Naive thymus-derived CD4-positive, alpha-beta T cell (primary cell): ENCODE measurements around the gene FNTB. TPM values are rescaled to one million over a fixed set of nuclear protein-coding genes. Genes with fewer than 3 reads are reported as not detected.
A peak's percentile ranks its signal among the peaks of the same experiment; 100 is the strongest.

Source experiments
- ATAC-seq: fragments of 150-1000 bp; cut with Tn5 transposase; 2 replicates; pipeline ENCODE4 v1.10.0; 2021; ENCODE audit warnings: mild to moderate bottlenecking, moderate library complexity
- CTCF ChIA-PET: fragments of 350-600 bp; sonication (Branson Sonifier 250); formaldehyde crosslinking; loops from one replicate; lab custom pipeline; 2021; ENCODE audit warnings: antibody characterized with exemption; lab: Charles Lee
- POLR2A ChIA-PET: fragments of 350-600 bp; sonication (Branson Sonifier 250); formaldehyde crosslinking; loops from one replicate; lab custom pipeline; 2021; ENCODE audit warnings: antibody characterized with exemption, inconsistent platforms; lab: Charles Lee
- DNase-seq, 9 donors: peaks; one replicate each; pipeline versions ENCODE4 v3.0.0 to v3.0.0-alpha.2; 2020 to 2022; ENCODE audit warnings: mixed read lengths in 1 of 9
- H3K27ac ChIP-seq: one replicate; pipeline ENCODE4 v1.7.0; 2013; ENCODE audit warnings: mild to moderate bottlenecking, low read depth, low read length, moderate library complexity
- H3K27me3 ChIP-seq, 2 donors: one replicate each; pipeline ENCODE4 v1.7.0; 2013; ENCODE audit warnings: low read length in 2 of 2, mild to moderate bottlenecking in 2 of 2, moderate library complexity in 2 of 2; ENCODE audit not compliant: control insufficient read depth in 2 of 2, insufficient read depth in 2 of 2
- H3K36me3 ChIP-seq, 3 experiments: 1 replicate in 2 of 3; 2 replicates in 1 of 3; pipeline ENCODE4 v1.7.0; 2013; ENCODE audit warnings: low read length in 3 of 3, mild to moderate bottlenecking in 3 of 3, moderate library complexity in 1 of 3; ENCODE audit not compliant: insufficient read depth in 3 of 3, control insufficient read depth in 2 of 3
- H3K4me1 ChIP-seq, 2 donors: one replicate each; pipeline ENCODE4 v1.7.0; 2013; ENCODE audit warnings: low read length in 2 of 2, mild to moderate bottlenecking in 2 of 2, moderate library complexity in 1 of 2; ENCODE audit not compliant: control insufficient read depth in 2 of 2, insufficient read depth in 2 of 2
- H3K4me3 ChIP-seq: 2 replicates; pipeline ENCODE4 v1.7.0; 2013; ENCODE audit warnings: mild to moderate bottlenecking, low read length
- H3K9me3 ChIP-seq, 3 experiments: 1 replicate in 2 of 3; 2 replicates in 1 of 3; pipeline ENCODE4 v1.7.0; 2013; ENCODE audit warnings: low read length in 3 of 3; ENCODE audit not compliant: control insufficient read depth in 2 of 3
- H3K27ac Mint-ChIP-seq, 9 donors: one replicate each; pipeline ENCODE4 v1.8.0; 2020 to 2022; ENCODE audit warnings: mixed read lengths in 9 of 9, mild to moderate bottlenecking in 8 of 9, moderate library complexity in 5 of 9, inconsistent platforms in 2 of 9
- H3K27me3 Mint-ChIP-seq, 5 donors: one replicate each; pipeline ENCODE4 v1.8.0; 2021 to 2022; ENCODE audit warnings: mixed read lengths in 5 of 5, mild to moderate bottlenecking in 1 of 5
- H3K36me3 Mint-ChIP-seq, 5 donors: one replicate each; pipeline ENCODE4 v1.8.0; 2020 to 2022; ENCODE audit warnings: mixed read lengths in 5 of 5, mild to moderate bottlenecking in 3 of 5, inconsistent platforms in 1 of 5
- H3K4me1 Mint-ChIP-seq, 7 donors: one replicate each; pipeline ENCODE4 v1.8.0; 2020 to 2022; ENCODE audit warnings: mixed read lengths in 7 of 7, mild to moderate bottlenecking in 3 of 7, inconsistent platforms in 1 of 7
- H3K4me3 Mint-ChIP-seq, 10 donors: one replicate each; pipeline ENCODE4 v1.8.0; 2020 to 2022; ENCODE audit warnings: mild to moderate bottlenecking in 10 of 10, mixed read lengths in 10 of 10, moderate library complexity in 6 of 10, inconsistent platforms in 2 of 10
- H3K9me3 Mint-ChIP-seq, 11 donors: one replicate each; pipeline ENCODE4 v1.8.0; 2020 to 2022; ENCODE audit warnings: mixed read lengths in 11 of 11, mild to moderate bottlenecking in 4 of 11, inconsistent platforms in 1 of 11, moderate library complexity in 1 of 11
- intact Hi-C, 2 donors: fragments of 100-400 bp; cut with micrococcal nuclease; formaldehyde crosslinking; loops; one replicate each; pipeline ENCODE4 v1.15.1; 2023
- polyA plus RNA-seq, 2 donors: library from polyadenylated mRNA; unstranded; fragments of 300-500 nt; fragmentation: Illumina TruSeq; gene quantifications; one replicate each; pipeline ENCODE4 v1.2.3, GENCODE V29; 2021
- total RNA-seq, 6 experiments: library from RNA in 5 of 6; stranded (reverse) in 5 of 6; gene quantifications; 1 replicate in 5 of 6; 2 replicates in 1 of 6; pipeline ENCODE4 v1.2.3 and lab custom pipeline; 2021 to 2026

Gene FNTB
- total and polyA plus RNA-seq, 7 experiments from 2014 or later = 4.0 to 19.7 (median 11.3) TPM

DNA sequence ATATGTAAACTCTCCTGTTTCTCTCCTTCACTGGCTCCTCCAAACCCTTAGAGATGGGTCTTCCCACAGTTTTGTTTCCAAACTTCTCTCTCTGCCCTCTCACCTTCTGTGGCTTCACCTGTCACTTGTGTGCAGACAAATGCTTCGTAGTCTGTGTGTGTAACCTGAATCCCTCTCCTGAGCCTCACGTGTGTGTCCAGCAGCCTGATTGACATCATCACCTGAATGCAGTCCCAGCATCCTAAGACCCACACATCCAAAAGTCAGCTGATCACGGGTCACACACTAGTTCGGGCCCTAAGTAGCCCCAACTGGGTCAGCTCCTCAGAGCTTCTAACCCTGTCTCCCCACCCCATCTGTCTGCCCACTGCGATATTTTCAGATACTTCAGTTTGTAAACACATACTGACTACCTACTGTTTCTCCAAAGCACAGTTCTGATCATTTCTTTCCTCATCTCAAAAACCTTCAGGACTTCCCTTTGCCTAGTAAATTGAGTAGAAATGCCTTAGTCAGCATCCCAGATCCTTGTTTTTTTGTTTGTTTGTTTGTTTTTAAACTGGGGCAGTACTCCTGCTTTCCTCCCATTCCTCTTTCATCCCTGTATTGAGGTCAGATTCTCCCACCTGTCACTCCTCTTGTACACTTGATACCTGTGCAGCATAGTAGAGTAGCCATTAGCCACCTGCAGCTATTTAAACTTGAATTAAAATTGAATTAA is 23.7 kb downstream of the FNTB start:
- H3K4me1 ChIP-seq = no peaks in the 10 kb centered on the region
- Mint-ChIP-seq H3K27me3 (no peaks in the 10 kb centered on the region), H3K27ac (no peak overlapping the region), H3K4me3 (no peak overlapping the region), H3K9me3 (peaks cover 0 to 2% (median 0%) of the 10 kb centered on the region in 11 donors), H3K4me1 (peaks cover 0 to 7% (median 2%) of the 10 kb centered on the region in 7 donors), H3K36me3 (peaks cover 14 to 52% (median 24%) of the 10 kb centered on the region in 5 donors)
- ATAC-seq = no peak
- ChIA-PET CTCF (interaction anchor here (1.0 kb wide), 1 partner anchor 10 kb away, joined by 3 read pairs; no protein-coding TSS in a partner anchor), POLR2A (interaction anchor here (0.6 kb wide), 1 partner anchor 1670 kb away, joined by 3 read pairs; no protein-coding TSS in a partner anchor)
- intact Hi-C loops = no loop called here
- H3K27me3 ChIP-seq = no peaks in the 10 kb centered on the region
- H3K27ac ChIP-seq = no peak overlapping the region
- H3K36me3 ChIP-seq = peaks cover 0 to 69% (median 0%) of the 10 kb centered on the region in 3 experiments
- no peak for DNase-seq
- H3K9me3 ChIP-seq = no peaks in the 10 kb centered on the region
- H3K4me3 ChIP-seq = no peak overlapping the region

DNA sequence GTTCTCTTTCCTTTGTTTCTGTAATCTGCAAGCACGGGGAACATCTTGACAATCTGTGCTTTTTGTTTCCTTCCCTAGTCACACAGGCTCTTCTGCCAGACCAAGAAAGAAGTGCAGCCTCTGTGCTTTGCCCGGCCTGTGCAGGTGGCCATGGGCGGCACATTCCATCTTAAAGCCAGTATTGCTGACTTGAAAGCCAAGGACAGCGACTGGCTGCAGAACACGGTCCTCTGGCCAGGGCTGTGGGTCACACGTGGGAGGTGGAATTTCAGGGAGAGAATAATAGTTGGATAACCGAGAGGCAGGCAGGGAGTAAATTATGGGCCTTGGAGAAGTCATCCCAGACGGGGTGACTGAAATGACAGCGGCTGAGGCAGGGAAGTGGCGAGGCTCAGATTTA is 24.8 kb downstream of the FNTB start:
- H3K27me3 Mint-ChIP-seq = no peaks in the 10 kb centered on the region

DNA sequence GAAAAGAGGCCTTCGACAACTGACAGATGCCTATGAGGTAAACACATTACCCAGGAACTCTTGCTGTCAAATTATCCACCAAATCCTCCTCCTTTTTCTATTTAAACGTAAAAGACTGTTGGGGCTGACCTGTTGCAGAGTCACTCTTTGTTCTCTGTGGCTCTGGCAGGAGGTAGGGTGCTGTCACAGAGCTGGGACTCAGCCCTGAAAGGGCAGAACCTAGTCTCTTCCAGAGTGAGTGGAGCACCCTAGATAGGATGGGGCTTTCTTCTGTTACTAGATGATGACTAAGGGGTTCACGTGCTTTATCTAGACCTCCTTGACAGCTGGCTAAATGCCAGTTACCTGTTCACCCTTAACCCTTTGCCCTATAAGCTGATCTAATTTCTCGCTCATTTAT is 25.7 kb downstream of the FNTB start:
- no peaks in the 10 kb centered on the region for H3K4me1 ChIP-seq
- no peak overlapping the region for H3K4me3 Mint-ChIP-seq
- DNase-seq (no peak), ATAC-seq (no peak)
- no peaks in the 10 kb centered on the region for H3K9me3 ChIP-seq
- POLR2A ChIA-PET = no interaction called here
- intact Hi-C loops = no loop called here
- CTCF ChIA-PET = no interaction called here
- peaks cover 10 to 55% (median 31%) of the 10 kb centered on the region in 5 donors for H3K36me3 Mint-ChIP-seq
- peaks cover 0 to 7% (median 0%) of the 10 kb centered on the region in 7 donors for H3K4me1 Mint-ChIP-seq
- H3K27ac Mint-ChIP-seq = no peak overlapping the region
- H3K27me3 Mint-ChIP-seq = no peaks in the 10 kb centered on the region
- no peak overlapping the region for H3K27ac ChIP-seq
- H3K4me3 ChIP-seq = no peak overlapping the region
- H3K9me3 Mint-ChIP-seq = peaks cover 0 to 3% (median 0%) of the 10 kb centered on the region in 11 donors
- H3K27me3 ChIP-seq = no peaks in the 10 kb centered on the region
- H3K36me3 ChIP-seq = peaks cover 0 to 79% (median 6%) of the 10 kb centered on the region in 3 experiments

More for the DNA sequence above, 24.8 kb downstream of the FNTB start:
- intact Hi-C loops = no loop called here
- H3K27me3 ChIP-seq = no peaks in the 10 kb centered on the region
- ChIA-PET CTCF (no interaction called here), POLR2A (no interaction called here)
- ATAC-seq = no peak
- no peak for DNase-seq
- H3K36me3 Mint-ChIP-seq = peaks cover 12 to 55% (median 31%) of the 10 kb centered on the region in 5 donors
- H3K27ac ChIP-seq = no peak overlapping the region
- H3K9me3 ChIP-seq = no peaks in the 10 kb centered on the region
- peak overlapping the region in 1 of 9 donors; percentile 10 for H3K27ac Mint-ChIP-seq
- H3K4me3 Mint-ChIP-seq = no peak overlapping the region
- H3K4me1 ChIP-seq = no peaks in the 10 kb centered on the region
- no peak overlapping the region for H3K4me3 ChIP-seq
- H3K9me3 Mint-ChIP-seq = peaks cover 0 to 2% (median 0%) of the 10 kb centered on the region in 11 donors
- H3K36me3 ChIP-seq = peaks cover 0 to 74% (median 6%) of the 10 kb centered on the region in 3 experiments
- H3K4me1 Mint-ChIP-seq = peaks cover 0 to 7% (median 0%) of the 10 kb centered on the region in 7 donors

DNA sequence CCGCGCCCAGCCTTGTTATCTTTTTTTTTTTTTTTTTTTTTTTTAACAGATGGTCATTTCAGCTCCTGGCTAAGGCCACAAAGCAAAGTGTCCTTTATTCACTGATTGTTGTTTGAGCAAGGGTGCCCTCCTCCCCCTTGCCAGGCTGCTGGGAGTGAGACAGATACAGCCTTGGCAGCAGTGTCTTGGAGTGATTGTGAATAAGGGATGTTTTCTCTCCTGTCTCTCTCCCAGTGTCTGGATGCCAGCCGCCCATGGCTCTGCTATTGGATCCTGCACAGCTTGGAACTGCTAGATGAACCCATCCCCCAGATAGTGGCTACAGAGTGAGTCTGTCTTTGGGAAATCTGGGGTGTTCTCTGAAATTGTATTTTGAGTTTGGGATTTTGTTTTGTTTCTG is 28.7 kb downstream of the FNTB start:
- no peak overlapping the region for H3K27ac Mint-ChIP-seq
- Histone ChIP-seq H3K36me3 (peaks cover 0 to 50% (median 6%) of the 10 kb centered on the region in 3 experiments), H3K4me3 (no peak overlapping the region), H3K27me3 (no peaks in the 10 kb centered on the region), H3K4me1 (no peaks in the 10 kb centered on the region), H3K27ac (no peak overlapping the region), H3K9me3 (no peaks in the 10 kb centered on the region)
- H3K9me3 Mint-ChIP-seq = peaks cover 0 to 1% (median 0%) of the 10 kb centered on the region in 11 donors
- H3K4me1 Mint-ChIP-seq = peaks cover 0 to 5% (median 0%) of the 10 kb centered on the region in 7 donors
- H3K27me3 Mint-ChIP-seq = no peaks in the 10 kb centered on the region
- ChIA-PET POLR2A (interaction anchor here (1.2 kb wide), 1 partner anchor 21 kb away, joined by 3 read pairs; no protein-coding TSS in a partner anchor), CTCF (no interaction called here)
- no peak for DNase-seq
- intact Hi-C loops = no loop called here
- H3K36me3 Mint-ChIP-seq = peaks cover 4 to 41% (median 26%) of the 10 kb centered on the region in 5 donors
- ATAC-seq = no peak
- H3K4me3 Mint-ChIP-seq = no peak overlapping the region

DNA sequence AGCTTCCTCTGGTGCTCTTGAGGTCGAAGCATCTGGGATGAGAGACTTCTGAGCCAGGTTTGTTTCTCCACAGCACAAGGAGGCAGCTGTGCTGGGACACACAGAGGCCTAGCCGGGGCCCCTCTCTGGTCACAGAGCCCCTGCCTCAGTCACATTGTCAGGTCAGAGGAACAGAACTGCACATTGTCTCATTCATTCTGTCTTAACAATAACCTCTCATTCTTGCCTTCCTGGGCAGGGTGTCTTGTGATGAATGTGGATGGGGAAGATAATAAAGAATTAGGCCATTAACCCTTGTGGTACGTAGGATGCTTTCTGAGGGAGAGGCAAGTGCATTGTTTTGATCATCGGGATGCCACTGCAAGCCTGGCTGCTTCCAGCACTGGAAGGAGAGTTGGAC is 29.8 kb downstream of the FNTB start:
- no peaks in the 10 kb centered on the region for H3K27me3 Mint-ChIP-seq

DNA sequence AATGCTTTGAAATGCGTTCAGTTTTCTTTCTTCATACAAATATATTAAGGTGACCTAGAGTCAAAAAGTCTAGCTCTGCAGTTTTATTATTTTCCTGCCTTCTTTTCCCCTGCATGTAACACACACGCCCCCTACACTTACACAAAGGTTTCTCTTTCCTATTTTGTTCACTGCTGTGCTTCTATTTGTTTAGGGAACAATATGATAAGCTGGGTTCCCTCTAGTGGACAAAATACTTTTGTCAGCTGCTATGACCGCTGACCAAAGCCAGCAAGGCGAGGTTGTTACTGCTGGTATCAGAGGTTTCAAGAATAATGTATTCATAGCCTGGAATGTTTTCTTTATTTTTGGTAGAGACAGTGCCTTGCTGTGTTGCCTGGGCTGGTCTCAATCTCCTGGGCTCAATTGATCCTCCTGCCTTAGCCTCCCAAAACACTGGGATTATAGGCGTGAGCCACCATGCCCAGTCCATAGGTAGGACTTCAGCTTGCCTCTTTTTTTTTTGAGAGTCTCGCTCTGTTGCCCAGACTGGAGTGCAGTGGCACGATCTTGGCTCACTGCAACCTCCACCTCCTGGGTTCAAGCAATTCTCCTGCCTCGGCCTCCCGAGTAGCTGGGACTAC is 33.4 kb downstream of the FNTB start:
- H3K27me3 ChIP-seq = no peaks in the 10 kb centered on the region
- ChIA-PET CTCF (interaction anchor here (0.6 to 1.1 kb wide), 5 partner anchors 10 to 1451 kb away, joined by 3 to 6 read pairs (median 3); no protein-coding TSS in a partner anchor), POLR2A (no interaction called here)
- DNase-seq (peak in 2 of 9 donors; percentile 3 to 14), ATAC-seq (peak; percentile 76)
- Mint-ChIP-seq H3K27me3 (no peaks in the 10 kb centered on the region), H3K9me3 (peaks cover 0 to 1% (median 0%) of the 10 kb centered on the region in 11 donors), H3K4me1 (peaks cover 0 to 5% (median 0%) of the 10 kb centered on the region in 7 donors), H3K27ac (peak overlapping the region in 1 of 9 donors; percentile 0), H3K4me3 (no peak overlapping the region), H3K36me3 (peaks cover 0 to 22% (median 7%) of the 10 kb centered on the region in 5 donors)
- no peak overlapping the region for H3K27ac ChIP-seq
- H3K36me3 ChIP-seq = peaks cover 0 to 19% (median 6%) of the 10 kb centered on the region in 3 experiments
- intact Hi-C loops = loop anchor here (1.0 kb wide), 1 partner anchor 34 kb away; the partner anchor contains the start of gene FNTB (in 2 of the 2)
- no peak overlapping the region for H3K4me3 ChIP-seq
- no peaks in the 10 kb centered on the region for H3K9me3 ChIP-seq
- H3K4me1 ChIP-seq = no peaks in the 10 kb centered on the region

More for the DNA sequence above, 29.8 kb downstream of the FNTB start:
- no peak overlapping the region for H3K27ac Mint-ChIP-seq
- no peaks in the 10 kb centered on the region for H3K27me3 ChIP-seq
- no peak overlapping the region for H3K4me3 ChIP-seq
- DNase-seq = no peak
- H3K4me1 Mint-ChIP-seq = peaks cover 0 to 5% (median 0%) of the 10 kb centered on the region in 7 donors
- intact Hi-C loops = no loop called here
- H3K4me1 ChIP-seq = no peaks in the 10 kb centered on the region
- no peaks in the 10 kb centered on the region for H3K9me3 ChIP-seq
- H3K9me3 Mint-ChIP-seq = peaks cover 0 to 1% (median 0%) of the 10 kb centered on the region in 11 donors
- no peak for ATAC-seq
- ChIA-PET CTCF (no interaction called here), POLR2A (interaction anchor here (1.2 kb wide), 1 partner anchor 22 kb away, joined by 3 read pairs; no protein-coding TSS in a partner anchor)
- no peak overlapping the region for H3K4me3 Mint-ChIP-seq
- H3K36me3 ChIP-seq = peaks cover 0 to 46% (median 6%) of the 10 kb centered on the region in 3 experiments
- no peak overlapping the region for H3K27ac ChIP-seq
- peaks cover 2 to 34% (median 19%) of the 10 kb centered on the region in 5 donors for H3K36me3 Mint-ChIP-seq
